GM21717 (cell line): ENCODE results near the gene GBA3.

Experiments used
- ATAC-seq: cut with Tn5 transposase; IDR thresholded peaks from one replicate; pipeline ENCODE4 v1.9.1; 2021; ENCODE audit warnings: mild to moderate bottlenecking, moderate library complexity; ENCODE audit not compliant: unreplicated experiment

GBA3 gene

DNA sequence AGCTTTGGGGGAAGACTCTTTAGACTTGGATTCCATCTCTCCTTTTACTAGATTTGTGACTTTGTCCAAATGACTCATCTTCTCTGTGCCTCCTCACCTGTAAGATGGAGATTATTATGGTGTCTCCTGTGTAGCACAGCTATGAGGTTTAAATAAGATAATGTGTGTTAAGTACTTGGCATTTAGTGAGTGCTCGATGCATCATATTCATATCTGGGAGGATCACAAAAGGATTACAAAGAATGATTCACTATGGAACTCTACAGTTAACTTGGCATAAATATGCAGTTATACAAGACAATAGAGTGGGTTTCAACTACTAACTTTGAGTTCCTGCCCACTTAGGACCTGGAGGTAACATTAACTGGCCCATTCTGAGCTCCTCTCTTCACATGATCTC, 2.3 kb downstream of the GBA3 start:
- no peak for ATAC-seq

DNA sequence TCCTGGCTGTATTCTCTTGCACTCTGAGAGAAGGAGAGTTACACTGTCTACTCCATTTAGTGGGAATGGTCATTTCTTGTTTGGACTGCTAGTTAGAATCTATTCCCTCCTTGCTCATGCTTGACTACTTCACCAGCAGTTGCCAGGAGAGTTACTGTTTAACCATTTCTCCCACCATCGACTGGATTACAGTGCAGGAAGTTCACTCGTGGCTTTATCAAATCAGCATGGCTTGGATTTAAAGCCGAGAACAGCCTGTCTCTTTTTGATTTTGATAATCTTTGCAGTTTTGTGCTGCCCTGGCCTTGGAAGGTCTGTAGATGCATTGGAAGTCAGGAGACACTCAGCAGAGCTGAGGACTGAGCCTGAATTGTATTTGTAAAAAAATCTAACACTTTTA, 3.2 kb downstream of the GBA3 start:
- ATAC-seq: no peak

DNA sequence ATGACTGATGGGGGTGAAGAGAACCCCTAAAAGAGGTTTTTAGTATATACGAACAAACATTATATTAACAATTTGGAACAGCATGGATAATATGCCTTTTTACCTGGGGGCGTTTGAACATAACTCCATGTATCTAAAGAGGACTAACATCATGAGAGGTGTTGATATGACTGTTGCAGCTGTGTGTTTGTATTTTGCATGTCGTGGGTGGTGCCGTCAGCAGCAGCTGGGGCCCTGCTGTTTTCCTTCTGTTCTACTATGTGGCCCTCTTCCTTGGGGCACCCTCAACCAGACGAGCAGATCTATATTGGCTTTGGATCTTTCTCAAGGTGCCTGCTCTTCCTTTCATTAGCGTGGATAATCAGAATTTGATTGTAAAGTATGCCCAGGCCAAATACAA, 11.2 kb downstream of the GBA3 start:
- ATAC-seq: no peak

DNA sequence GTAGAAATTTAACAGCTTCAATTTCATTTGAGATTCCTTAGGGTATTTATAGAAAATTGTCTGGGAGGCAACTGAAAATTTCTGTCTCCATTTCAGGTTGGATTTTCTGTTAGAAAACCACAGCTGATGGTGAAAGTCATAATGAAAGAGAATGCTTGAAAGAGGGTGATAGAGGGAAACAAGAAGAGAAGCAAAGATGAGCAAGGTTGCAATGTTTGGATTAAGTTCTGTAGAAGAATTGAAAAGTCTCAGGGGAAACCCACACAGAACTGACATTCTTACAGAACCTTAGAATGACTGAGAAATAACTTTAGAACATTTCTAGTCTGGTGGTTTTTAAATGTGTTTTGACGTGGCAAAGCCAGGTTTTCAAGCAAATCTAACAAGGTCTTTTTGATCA, 14.7 kb downstream of the GBA3 start:
- peak; percentile 56 for ATAC-seq

DNA sequence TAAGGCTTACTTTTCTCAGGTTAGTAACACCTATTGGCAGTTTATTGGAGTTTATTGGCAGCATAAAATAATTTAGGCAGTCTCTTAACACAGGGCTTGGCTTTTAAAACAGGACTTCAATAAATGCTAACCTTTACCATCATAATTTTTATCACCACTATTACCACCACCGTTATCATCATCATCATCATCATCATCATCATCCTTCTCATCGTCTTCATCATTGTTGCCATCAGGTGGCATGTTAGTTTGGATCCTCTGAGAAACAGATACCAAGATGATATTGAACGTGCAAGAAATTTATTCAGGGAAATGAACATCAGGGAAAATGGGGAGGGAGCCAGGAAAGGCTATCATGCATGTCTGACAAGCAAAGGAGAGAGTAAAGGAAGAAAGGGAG, 16.2 kb downstream of the GBA3 start:
- ATAC-seq: no peak

DNA sequence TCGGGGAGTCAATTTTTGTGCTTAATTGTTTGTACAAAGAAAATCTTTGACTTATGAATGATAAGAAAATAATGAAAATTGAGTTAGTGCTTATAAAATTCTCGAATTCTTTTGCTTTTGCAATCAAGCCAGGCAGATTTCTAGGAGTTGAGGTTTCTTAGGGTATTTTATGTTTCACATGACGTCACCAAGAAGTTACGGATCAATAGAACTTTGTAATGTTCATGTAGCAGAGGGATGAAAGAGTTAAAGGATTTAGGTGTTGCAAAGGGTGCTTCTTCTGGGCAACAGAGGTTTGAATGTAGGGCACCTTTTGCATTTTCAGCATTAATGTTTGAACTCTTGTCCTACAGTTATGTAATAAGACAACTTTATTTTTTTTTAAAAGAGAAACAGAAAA, 19.4 kb downstream of the GBA3 start:
- no peak for ATAC-seq

DNA sequence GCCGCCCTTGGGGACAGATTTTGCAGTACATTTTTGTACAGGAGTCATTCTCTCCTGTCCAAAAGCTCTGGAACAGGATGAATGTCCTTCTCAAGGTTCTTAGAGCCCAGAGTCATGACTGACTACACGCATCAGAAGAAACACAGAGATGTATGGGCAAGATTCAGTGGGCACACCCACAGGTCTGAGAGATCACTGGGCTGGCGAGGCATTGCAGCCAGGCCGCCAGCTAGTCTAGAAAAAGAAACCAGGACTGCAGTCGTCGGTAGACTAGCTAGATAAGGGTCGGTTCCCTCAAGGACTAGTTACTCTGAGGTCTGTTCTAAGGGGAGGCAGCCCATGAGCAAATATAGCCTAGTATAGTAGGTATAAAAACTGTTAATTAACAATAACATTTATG, 19.8 kb downstream of the GBA3 start:
- no peak for ATAC-seq

DNA sequence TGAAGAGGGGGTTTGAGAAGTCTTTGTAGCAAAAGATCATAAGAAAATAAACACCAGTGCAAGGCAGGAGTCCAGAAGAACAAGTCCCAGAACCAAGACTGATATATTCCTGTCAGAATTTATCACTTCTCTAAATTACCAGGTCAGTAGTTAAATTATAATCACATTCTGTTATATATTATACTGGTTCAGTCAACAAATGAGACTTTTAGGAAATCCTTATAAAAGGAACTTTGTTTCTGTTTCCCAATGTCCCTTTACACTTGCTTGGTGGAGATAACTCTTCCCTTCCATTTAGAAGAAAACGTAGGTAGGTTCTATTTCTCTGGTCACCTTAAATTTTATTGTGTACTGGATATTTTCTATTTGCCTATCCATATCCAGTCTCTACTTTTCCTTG, 21.1 kb downstream of the GBA3 start:
- ATAC-seq: no peak

DNA sequence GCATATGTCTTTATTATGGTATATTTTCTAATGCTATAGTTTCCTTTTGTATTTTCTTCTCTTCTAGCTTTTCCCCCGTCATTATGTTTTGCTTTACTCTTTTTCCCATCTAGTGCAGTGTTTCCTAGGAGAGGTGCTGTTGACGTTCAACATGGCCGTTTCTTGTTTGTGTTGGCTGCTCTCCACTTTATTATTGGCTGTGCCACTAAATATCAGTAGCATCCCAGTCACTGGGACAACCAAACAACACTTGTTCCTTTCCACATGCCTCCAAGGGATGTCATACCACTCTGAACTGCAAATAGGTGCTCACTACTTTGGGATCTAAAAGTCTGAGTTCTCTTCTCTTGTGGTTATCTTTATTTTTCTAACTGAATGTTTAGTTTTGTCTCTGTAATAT, 26.5 kb downstream of the GBA3 start:
- ATAC-seq: no peak

DNA sequence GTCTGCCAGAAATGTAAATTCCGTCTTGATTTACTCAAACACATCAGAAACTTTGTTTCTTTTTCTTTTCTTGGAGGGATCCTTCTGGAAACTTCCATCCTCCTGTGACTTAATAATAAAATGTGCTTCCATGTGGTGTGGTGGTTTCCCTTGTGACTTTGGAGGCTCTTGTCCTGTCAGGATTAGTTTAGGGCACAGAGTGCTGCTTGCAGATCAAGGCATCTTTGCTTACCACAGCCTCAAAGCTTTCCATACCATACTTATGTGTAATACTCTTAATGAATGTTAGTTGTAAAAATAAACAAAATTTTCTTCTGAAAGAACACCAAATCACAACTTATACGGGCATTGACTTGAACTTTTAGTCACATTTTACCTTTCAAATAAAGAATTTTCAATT, 27.4 kb downstream of the GBA3 start:
- no peak for ATAC-seq

DNA sequence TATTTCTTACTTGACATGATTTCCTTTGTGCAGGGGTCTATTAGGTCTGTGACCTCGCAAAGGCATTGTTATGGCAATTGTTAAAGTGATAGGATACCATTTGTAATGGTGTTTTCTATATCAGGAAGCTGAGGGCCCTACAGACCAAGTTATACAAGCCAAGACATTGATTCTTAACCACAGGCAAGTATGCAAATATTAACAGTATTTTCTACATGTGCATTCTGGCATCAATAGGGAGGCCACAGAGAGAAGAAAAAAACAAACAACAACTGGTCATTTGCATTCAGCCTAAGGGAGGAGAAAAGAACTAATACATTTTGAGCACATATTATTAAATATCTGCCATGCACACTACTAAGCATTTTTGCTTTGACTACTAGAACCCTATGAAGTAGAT, 28.5 kb downstream of the GBA3 start:
- ATAC-seq: no peak

DNA sequence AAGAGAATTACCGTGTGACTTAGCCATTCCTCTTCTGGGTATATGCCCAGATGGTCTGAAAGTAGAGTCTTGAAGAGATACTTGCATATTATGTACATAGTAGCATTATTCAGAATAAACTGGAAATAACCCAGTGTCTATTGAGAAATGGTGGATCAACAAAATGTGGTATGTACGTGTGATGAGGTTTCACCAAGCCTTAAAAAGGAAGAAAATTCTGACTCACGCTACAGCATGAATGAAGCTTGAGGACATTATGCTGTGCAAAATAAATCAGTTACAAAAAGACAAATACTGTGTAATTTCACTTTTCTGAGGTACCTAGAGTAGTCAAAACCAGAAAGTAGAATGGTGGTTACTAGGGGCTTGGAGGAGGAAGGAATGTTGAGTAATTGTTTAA, 37.3 kb downstream of the GBA3 start:
- no peak for ATAC-seq

DNA sequence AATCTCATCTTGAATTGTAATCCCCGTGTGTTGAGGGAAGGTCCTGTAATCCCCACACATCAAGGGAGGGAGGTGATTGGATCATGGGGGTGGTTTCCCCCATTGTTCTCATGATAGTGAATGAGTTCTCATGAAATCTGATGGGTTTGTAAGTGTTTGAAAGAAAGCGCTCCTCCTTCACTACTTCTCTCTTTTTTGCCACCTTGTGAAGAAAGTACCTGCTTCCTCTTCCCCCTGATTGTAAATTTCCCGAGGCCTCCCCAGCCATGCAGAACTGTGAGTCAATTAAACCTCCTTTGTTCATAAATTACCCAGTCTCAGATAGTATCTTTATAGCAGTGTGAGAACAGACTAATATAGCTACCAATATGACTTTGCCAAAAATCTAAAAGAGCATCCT, 41.1 kb downstream of the GBA3 start:
- no peak for ATAC-seq

DNA sequence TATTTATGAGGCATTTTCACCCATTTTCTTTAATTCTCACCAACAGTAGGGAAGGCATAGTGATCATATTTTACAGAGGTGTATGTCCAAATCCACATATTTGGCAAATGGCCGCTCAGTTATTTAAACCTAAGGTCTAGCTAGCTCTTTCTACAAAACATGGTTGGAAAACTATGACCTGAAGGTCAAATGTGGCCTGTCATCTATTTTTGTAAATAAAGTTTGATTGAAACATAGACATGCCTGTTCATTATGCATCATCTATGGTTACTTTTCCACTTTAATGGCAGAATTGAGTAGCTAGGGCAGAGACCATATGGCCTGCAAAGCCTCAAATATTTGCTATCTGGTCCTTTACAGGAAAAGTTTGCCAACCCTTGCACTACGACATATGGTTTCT, 44.2 kb downstream of the GBA3 start:
- ATAC-seq: no peak

DNA sequence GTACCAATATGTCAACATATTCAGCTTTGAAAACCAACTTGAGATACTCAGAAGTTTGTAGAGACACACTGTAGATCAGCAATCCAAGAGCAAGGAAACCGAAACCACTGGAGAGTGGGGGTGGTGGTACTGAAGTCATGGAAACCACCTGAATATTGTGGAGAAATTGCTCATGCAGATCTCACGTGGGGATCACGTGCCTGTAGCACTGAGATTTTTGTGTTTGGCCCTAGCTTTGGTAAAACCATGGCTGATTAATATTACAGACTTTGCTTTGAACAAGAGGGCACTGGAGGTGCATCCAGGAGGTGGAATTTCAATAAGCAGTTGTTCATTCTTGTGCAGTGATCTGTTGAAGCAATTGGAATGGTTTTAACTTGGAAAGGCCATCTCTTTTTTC, 47.2 kb downstream of the GBA3 start:
- no peak for ATAC-seq

DNA sequence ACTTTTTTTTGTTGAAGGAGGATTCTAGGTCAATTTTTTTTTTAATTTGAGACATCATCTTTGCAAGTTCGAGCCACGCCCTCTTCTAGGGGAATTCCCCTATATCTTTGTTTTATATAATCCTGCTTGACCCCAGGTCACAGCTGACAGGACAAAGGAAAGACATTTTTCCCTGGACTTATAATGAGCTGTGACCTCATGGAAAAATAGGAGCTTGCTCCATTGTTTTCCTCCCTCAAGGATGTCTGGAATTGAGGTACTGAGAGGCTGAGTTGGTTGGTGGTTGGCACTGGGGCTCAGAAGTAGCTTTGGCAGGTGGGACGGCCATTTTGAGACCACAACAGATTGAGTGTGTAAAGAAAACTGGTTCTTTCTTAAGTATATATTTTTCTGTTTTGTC, 49.0 kb downstream of the GBA3 start:
- no peak for ATAC-seq

DNA sequence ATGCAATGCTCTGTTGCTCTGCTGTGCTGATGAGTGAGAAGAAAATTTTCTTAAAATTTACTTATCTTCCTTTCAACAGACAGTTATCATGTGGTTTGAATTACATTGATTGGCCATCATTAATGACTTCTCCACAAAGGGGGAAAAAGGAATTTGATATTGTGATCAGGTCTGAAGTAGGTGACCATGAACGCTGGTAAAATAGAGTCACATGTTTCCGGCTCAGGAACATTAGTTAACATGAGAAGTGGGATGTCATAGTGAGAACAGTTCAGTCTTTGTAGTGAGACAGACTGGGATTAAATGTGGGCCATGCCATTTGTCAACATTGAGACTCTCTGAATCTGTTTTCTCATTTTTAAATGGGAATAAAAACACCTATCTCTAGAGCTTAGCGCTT, 50.6 kb downstream of the GBA3 start:
- ATAC-seq: no peak

DNA sequence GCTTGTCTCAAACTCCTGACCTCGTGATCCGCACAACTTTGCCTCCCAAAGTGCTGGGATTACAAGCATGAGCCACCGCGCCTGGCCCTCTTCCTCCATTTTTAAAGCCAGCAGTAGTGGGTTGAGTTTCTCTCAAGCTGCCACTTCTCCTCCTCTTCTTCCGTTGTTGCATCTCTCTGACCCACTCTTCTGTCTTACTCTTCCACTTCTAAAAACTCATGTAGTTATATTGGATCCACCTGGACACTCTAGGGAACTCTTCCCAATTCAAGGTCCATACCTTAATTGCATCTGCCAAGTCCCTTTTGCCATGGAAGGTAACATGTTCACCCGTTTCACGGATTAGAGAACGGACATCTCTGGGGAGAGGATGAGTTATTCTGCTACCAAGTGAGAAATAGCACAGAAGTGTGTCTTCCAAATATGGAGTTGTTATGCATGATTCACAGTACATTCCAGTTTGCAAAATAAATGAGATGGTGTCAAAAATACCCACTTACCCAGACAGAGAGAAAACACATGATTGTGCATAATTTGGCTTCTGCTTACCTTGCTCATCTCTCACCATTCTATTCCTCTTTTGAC, 51.8 kb downstream of the GBA3 start:
- ATAC-seq: no peak

DNA sequence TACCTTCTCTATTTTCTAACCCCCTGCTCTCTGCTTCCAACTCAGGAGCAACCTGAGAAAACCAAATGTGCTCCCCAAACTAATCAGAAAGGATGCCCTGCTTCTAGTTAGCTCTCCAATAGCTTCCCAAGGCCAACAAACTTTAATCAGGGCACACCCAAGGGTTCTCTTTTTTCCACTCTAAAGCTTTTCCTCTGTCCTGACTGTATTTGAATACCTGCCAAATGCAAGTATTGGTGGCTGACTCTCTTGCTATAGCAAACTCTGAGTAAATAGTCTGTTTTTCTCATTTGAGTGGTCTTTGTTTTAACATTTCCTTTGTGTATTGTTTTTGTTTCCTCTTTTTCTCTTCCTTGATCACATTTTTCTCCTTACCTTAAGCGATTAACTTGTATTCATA, 52.5 kb downstream of the GBA3 start:
- ATAC-seq: no peak

DNA sequence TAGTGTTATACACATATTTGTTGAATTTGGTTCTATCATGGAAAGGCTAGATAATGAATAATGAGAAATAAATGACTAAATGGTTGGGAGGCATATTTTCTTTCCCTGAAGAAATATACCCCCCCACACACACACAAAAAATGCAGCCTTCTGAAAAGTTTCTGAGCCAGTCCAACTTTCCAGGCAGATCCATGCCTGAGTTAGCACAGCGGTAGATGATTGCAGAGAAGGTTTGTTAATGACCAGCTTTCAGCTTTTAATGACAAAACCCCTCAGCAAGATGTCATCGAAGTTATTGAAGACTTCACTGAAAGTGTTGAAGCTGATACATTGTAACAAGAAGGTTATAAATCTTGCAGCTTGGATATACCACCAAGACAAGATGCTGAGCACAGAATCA, 61.4 kb downstream of the GBA3 start:
- no peak for ATAC-seq

DNA sequence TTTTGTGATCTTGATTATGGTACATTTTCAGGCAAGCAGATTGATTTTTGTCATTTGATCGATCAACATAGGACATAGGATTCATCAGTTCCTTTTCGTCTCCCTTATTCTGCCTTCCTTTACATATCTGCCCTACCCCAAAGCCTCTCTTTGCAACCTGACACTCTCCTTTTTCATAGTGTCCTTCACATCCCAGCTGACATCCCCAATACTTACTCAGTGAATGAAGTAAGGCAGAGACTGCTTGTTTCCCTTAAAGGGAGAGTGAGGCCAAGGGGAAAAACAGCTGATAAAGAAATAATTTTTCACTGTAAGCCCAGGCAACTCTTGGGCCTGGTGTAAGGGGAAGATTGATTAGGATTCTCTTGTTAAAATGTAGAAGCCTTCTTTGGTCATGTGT, 69.8 kb downstream of the GBA3 start:
- ATAC-seq: no peak

DNA sequence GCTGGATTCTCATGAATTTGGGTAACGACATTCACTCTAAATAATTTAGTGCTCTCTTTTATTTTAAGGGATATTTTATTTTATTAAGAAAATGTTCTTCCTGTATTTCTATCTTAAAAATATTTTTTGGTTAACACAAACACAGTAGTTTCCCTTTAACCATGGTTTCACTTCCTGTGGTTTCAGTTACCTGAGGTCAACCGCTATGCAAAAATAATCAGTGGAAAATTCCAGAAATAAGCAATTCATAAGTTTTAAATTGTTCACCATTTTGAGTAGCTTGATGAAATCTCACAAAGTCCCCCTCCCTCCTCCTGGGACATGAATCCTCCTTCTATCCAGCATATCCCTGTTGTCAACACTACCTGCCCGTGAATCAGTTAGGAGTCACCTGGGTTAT, 71.4 kb downstream of the GBA3 start:
- ATAC-seq: no peak

DNA sequence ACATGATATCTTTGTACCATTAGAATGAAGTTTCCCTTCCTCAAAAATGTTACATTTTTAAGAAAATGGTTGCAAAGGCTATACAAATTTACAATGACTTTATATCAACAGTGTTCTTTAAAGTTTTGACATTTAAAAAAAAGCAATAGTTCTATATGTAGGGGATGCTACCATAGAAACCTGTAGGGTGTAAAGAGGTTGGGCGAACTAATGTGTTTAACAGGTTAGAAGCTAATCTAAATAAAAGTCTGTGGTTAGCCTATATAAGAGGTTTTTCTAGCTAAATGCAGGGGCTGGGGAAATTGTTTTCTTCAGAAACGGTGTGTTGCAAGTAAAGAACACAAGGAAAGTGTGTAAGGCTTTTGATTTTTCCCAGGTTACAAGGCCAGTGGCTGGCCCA, 73.3 kb downstream of the GBA3 start:
- ATAC-seq: no peak
